CD14-positive monocyte (primary cell): ENCODE measurements around the gene DALRD3. TPM values are rescaled to one million over a fixed set of nuclear protein-coding genes. Genes with fewer than 3 reads are reported as not detected.
A peak's percentile ranks its signal among the peaks of the same experiment; 100 is the strongest.

ENCODE experiments used
- DNase-seq, 3 donors: peaks; one replicate each; pipeline ENCODE4 v3.0.0-alpha.2; 2011 to 2022
- H2AFZ ChIP-seq: 2 replicates; pipeline ENCODE4 v1.6.0; 2012; ENCODE audit warnings: mild to moderate bottlenecking, low read depth, low read length, inconsistent platforms; ENCODE audit not compliant: insufficient read depth, poor library complexity, severe bottlenecking
- H3K27ac ChIP-seq, 2 donors: 1 replicate in 1 of 2; 2 replicates in 1 of 2; pipeline ENCODE4 v1.5.1; 2012 to 2013; ENCODE audit warnings: low read length in 2 of 2, control low read depth in 1 of 2, inconsistent platforms in 1 of 2, low read depth in 1 of 2, mild to moderate bottlenecking in 1 of 2
- H3K27me3 ChIP-seq, 2 donors: one replicate each; pipeline versions ENCODE4 v1.6.0 to v1.6.1; 2011 to 2013; ENCODE audit warnings: low read length in 2 of 2; ENCODE audit not compliant: control insufficient read depth in 2 of 2, insufficient read depth in 2 of 2
- H3K36me3 ChIP-seq, 2 donors: replicated peaks in 1 of 2; 1 replicate in 1 of 2; 2 replicates in 1 of 2; pipeline versions ENCODE4 v1.5.1 to v1.6.1; 2012 to 2013; ENCODE audit warnings: low read length in 2 of 2, control low read depth in 1 of 2, inconsistent platforms in 1 of 2, mild to moderate bottlenecking in 1 of 2; ENCODE audit not compliant: insufficient read depth in 2 of 2, control insufficient read depth in 1 of 2
- H3K4me1 ChIP-seq, 2 donors: 1 replicate in 1 of 2; 2 replicates in 1 of 2; pipeline versions ENCODE4 v1.5.1 to v1.6.1; 2012 to 2013; ENCODE audit warnings: low read length in 2 of 2, control low read depth in 1 of 2, inconsistent platforms in 1 of 2, mild to moderate bottlenecking in 1 of 2, moderate library complexity in 1 of 2; ENCODE audit not compliant: insufficient read depth in 2 of 2, control insufficient read depth in 1 of 2
- H3K4me2 ChIP-seq: replicated peaks from 2 replicates; pipeline ENCODE3; 2012; ENCODE audit warnings: low read length, moderate library complexity, mild to moderate bottlenecking; ENCODE audit not compliant: poor library complexity, severe bottlenecking; ENCODE audit errors: extremely low read depth
- H3K4me3 ChIP-seq, 3 experiments: fragments of 200-600 bp in 1 of 3; sonication (generic) in 1 of 3; replicated peaks in 1 of 3; 1 replicate in 2 of 3; 2 replicates in 1 of 3; pipeline ENCODE4 v1.5.1; 2011 to 2013; ENCODE audit warnings: low read length in 3 of 3, mild to moderate bottlenecking in 3 of 3, control low read depth in 2 of 3, low read depth in 2 of 3, inconsistent platforms in 1 of 3, moderate library complexity in 1 of 3
- H3K79me2 ChIP-seq: 2 replicates; pipeline ENCODE4 v1.6.0; 2012; ENCODE audit warnings: mild to moderate bottlenecking, control low read depth, inconsistent platforms, low read length, moderate library complexity; ENCODE audit not compliant: insufficient read depth
- H3K9ac ChIP-seq: 2 replicates; pipeline ENCODE4 v1.6.0; 2017; ENCODE audit warnings: low read length, mild to moderate bottlenecking; ENCODE audit not compliant: insufficient read depth, poor library complexity, severe bottlenecking
- H3K9me3 ChIP-seq, 2 donors: replicated peaks in 1 of 2; 1 replicate in 1 of 2; 2 replicates in 1 of 2; pipeline versions ENCODE4 v1.5.1 to v1.6.1; 2012 to 2013; ENCODE audit warnings: low read length in 2 of 2, control low read depth in 1 of 2; ENCODE audit not compliant: control insufficient read depth in 1 of 2, insufficient read depth in 1 of 2
- H4K20me1 ChIP-seq: 2 replicates; pipeline ENCODE4 v1.6.0; 2012; ENCODE audit warnings: mild to moderate bottlenecking, low read length, control low read depth, moderate library complexity; ENCODE audit not compliant: insufficient read depth
- H3K27ac Mint-ChIP-seq, 7 donors: one replicate each; pipeline ENCODE4 v1.8.0; 2020; ENCODE audit warnings: mild to moderate bottlenecking in 7 of 7, mixed read lengths in 7 of 7, moderate library complexity in 6 of 7, inconsistent platforms in 2 of 7
- H3K27me3 Mint-ChIP-seq, 3 donors: one replicate each; pipeline ENCODE4 v1.8.0; 2021 to 2022; ENCODE audit warnings: low read depth in 3 of 3, mild to moderate bottlenecking in 3 of 3, mixed read lengths in 3 of 3, moderate library complexity in 3 of 3, inconsistent platforms in 1 of 3
- H3K36me3 Mint-ChIP-seq, 2 donors: one replicate each; pipeline ENCODE4 v1.8.0; 2020; ENCODE audit warnings: mixed read lengths in 2 of 2, inconsistent platforms in 1 of 2, mild to moderate bottlenecking in 1 of 2
- H3K4me1 Mint-ChIP-seq: one replicate; pipeline ENCODE4 v1.8.0; 2020; ENCODE audit warnings: mild to moderate bottlenecking, mixed read lengths
- H3K4me3 Mint-ChIP-seq, 2 donors: one replicate each; pipeline ENCODE4 v1.8.0; 2020; ENCODE audit warnings: mild to moderate bottlenecking in 2 of 2, mixed read lengths in 2 of 2, moderate library complexity in 1 of 2
- H3K9me3 Mint-ChIP-seq, 7 donors: one replicate each; pipeline ENCODE4 v1.8.0; 2020 to 2022; ENCODE audit warnings: mixed read lengths in 7 of 7, mild to moderate bottlenecking in 6 of 7, moderate library complexity in 6 of 7, inconsistent platforms in 2 of 7
- WGBS: methylation state at CpG from one replicate; pipeline ENCODE4 v1.1.5; 2013; ENCODE audit warnings: missing lambda C conversion rate; ENCODE audit not compliant: insufficient coverage; 5-methylcytosine and 5-hydroxymethylcytosine counted together
- intact Hi-C, 2 donors: fragments of 100-400 bp; cut with micrococcal nuclease; formaldehyde crosslinking; loops; one replicate each; pipeline versions ENCODE4 v1.15.0 to v1.15.1; 2023
- polyA plus RNA-seq, 3 donors: library from polyadenylated mRNA; depleted of rRNA in 1 of 3; unstranded in 2 of 3; stranded (reverse) in 1 of 3; fragments of 300-500 nt in 2 of 3; fragments of >200 nt in 1 of 3; fragmentation: Illumina TruSeq in 2 of 3; gene quantifications; 1 replicate in 2 of 3; 2 replicates in 1 of 3; pipeline ENCODE4 v1.2.3, GENCODE V29; 2012 to 2021
- TF ChIP-seq, protein P1 (sequence below): fragments of 200-600 bp; IDR thresholded peaks from one replicate; pipeline ENCODE4 v1.8.0; 2022; ENCODE audit warnings: antibody characterized with exemption, mild to moderate bottlenecking

Gene DALRD3
- polyA plus RNA-seq, 3 donors: 15.0 to 42.1 (median 20.0) TPM

DNA sequence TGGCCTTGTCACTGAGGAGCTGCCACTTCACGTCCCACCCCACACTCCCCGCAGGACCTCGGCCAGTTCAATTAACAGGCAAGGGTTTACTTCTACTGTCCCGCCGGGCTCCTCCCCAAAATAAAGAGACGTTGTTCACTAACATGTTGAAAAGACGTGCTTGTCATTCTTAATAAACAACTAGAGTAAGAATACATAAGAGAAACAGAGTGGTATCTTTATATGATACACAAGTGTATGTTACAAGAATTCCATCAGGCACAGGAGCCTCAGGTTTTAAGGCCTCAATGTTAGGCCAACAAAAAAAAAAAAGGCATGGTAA, 11.1 kb upstream of the DALRD3 start:
- H3K4me3 ChIP-seq: peak overlapping the region in 1 of 3 experiments; percentile 76
- peak overlapping the region; percentile 77 to 92 for H3K27ac ChIP-seq
- intact Hi-C loops: loop anchor here in 1 of 2 donors (1.0 kb wide), 1 partner anchor 8 kb away; no protein-coding TSS in a partner anchor
- H3K36me3 ChIP-seq: peaks cover 58 to 67% of the 10 kb centered on the region in 2 donors
- no peaks in the 10 kb centered on the region for H3K9me3 ChIP-seq
- DNase-seq: no peak
- Mint-ChIP-seq H3K27me3 (no peaks in the 10 kb centered on the region), H3K27ac (peak overlapping the region; percentile 88 to 98 (median 97)), H3K9me3 (no peaks in the 10 kb centered on the region), H3K36me3 (peaks cover 57 to 63% of the 10 kb centered on the region in 2 donors), H3K4me3 (peak overlapping the region; percentile 79 to 88), H3K4me1 (peaks cover 25% of the 10 kb centered on the region)
- 0% methylated on average over 1 of the region's 7 CpGs for WGBS
- no peaks in the 10 kb centered on the region for H3K27me3 ChIP-seq
- H2AFZ ChIP-seq: peak overlapping the region; percentile 73
- peaks cover 14 to 20% of the 10 kb centered on the region in 2 donors for H3K4me1 ChIP-seq
- H3K79me2 ChIP-seq: peaks cover 23% of the 10 kb centered on the region
- no peaks in the 10 kb centered on the region for H4K20me1 ChIP-seq
- H3K4me2 ChIP-seq: peak overlapping the region; percentile 78
- TF ChIP-seq, protein P1, sequence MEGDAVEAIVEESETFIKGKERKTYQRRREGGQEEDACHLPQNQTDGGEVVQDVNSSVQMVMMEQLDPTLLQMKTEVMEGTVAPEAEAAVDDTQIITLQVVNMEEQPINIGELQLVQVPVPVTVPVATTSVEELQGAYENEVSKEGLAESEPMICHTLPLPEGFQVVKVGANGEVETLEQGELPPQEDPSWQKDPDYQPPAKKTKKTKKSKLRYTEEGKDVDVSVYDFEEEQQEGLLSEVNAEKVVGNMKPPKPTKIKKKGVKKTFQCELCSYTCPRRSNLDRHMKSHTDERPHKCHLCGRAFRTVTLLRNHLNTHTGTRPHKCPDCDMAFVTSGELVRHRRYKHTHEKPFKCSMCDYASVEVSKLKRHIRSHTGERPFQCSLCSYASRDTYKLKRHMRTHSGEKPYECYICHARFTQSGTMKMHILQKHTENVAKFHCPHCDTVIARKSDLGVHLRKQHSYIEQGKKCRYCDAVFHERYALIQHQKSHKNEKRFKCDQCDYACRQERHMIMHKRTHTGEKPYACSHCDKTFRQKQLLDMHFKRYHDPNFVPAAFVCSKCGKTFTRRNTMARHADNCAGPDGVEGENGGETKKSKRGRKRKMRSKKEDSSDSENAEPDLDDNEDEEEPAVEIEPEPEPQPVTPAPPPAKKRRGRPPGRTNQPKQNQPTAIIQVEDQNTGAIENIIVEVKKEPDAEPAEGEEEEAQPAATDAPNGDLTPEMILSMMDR: no peak
- peak overlapping the region; percentile 75 for H3K9ac ChIP-seq

DNA sequence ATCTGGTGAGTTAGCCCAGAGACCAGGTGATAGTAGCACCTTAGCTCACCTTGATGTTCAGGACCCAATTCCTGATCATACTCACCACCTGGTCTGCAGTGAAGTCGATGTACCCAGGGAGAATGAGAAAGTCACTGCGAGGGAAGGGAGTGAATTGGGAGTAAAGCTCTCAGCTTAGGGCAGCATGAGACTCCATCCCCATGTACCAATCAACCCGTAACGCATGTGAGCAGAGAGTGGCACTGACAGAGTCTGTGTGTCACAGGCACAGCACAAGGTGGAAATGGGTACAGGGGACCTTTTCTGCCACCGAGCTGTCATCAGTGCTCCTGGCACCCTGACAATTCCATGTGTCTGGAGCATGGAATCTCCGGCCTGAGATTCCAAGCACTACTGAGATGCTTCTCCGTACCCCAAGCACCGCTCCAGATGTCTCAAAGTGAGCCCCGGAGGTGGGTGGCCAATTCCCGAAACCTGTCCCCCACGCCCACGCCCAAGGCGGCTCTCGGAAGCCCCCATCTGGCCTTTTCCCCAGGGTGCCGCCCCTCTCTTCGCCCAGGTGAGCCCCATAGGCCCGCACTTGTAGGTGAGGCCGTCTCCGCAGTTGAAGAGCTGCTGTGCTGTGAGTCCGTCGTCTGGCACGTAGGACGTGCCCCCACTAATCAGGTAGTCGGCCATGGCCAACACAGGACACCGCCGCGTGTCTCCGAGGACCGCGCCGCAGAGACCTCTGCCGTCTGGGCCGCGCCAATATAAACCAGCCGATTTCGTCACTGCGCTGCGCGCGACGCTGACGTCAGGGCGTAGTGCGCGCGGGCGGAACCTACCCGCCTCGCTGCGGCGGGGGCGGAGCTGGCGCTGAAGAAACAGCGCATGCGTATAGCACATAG, 10.5 kb upstream of the DALRD3 start, which contains the start of gene IMPDH2:
TSS of gene IMPDH2 (minus strand) at position 726 of the 890 bp plus-strand sequence. CDS start at position 678, 48 bp downstream.
- H3K4me3 Mint-ChIP-seq: peak within 1 kb of the TSS; percentile 79 to 91
- H3K27me3 ChIP-seq: no peaks in the 10 kb centered on the region
- TF ChIP-seq, protein P1: peak; percentile 8
- H3K27me3 Mint-ChIP-seq: no peaks in the 10 kb centered on the region
- no peaks in the 10 kb centered on the region for H3K9me3 ChIP-seq
- H3K4me1 Mint-ChIP-seq: peaks cover 25% of the 10 kb centered on the region
- peak within 1 kb of the TSS; percentile 77 to 92 for H3K27ac ChIP-seq
- H3K36me3 ChIP-seq: peaks cover 61 to 68% of the 10 kb centered on the region in 2 donors
- peak within 1 kb of the TSS; percentile 75 for H3K9ac ChIP-seq
- H3K79me2 ChIP-seq: peaks cover 29% of the 10 kb centered on the region
- H3K9me3 Mint-ChIP-seq: no peaks in the 10 kb centered on the region
- H3K4me3 ChIP-seq: peak within 1 kb of the TSS; percentile 57 to 76 (median 62)
- DNase-seq: peak; percentile 95 to 97 (median 96)
- H4K20me1 ChIP-seq: no peaks in the 10 kb centered on the region
- peak within 1 kb of the TSS; percentile 73 for H2AFZ ChIP-seq
- H3K4me2 ChIP-seq: peak within 1 kb of the TSS; percentile 78
- peaks cover 59 to 63% of the 10 kb centered on the region in 2 donors for H3K36me3 Mint-ChIP-seq
- H3K4me1 ChIP-seq: peaks cover 14 to 20% of the 10 kb centered on the region in 2 donors
- H3K27ac Mint-ChIP-seq: peak within 1 kb of the TSS; percentile 88 to 98 (median 97)
- under 1% methylated on average over 50 of the region's 55 CpGs for WGBS
- intact Hi-C loops: loop anchor here in 1 of 2 donors (1.0 kb wide), 1 partner anchor 8 kb away; no protein-coding TSS in a partner anchor
